ENCODE measurements around the gene METTL21C.

The METTL21C gene

DNA sequence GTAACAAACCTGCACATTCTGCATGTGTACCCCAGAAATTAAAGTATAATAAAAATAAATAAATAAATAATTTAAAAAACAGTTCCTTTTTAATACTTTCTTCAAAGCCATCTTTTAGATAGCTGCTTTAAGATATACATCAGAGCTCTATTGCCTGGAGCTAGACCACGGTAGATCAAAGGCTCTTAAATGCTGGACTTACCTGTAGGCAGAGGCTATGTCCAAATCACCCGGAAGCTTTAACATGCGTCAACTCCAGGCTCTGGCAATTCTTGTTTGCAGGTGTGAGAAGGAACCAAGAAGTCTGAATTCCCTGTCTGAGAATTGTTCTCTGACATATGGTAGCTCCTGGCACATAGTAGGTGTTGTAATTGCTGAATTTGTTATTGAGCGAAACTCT is 1.6 kb upstream of the METTL21C start:
- DNase-seq (no peak), ATAC-seq (ENCODE audit: insufficient read depth, low read depth) (no peak)
- Histone ChIP-seq H3K79me2 (ENCODE audit: insufficient read depth, low read length) (no peaks in the 10 kb centered on the region), H3K36me3 (ENCODE audit: insufficient read depth, low read length) (no peaks in the 10 kb centered on the region), H3K9me3 (ENCODE audit: insufficient read depth, low read length, severe bottlenecking) (no peaks in the 10 kb centered on the region), H3K4me2 (ENCODE audit: insufficient read depth, low read length) (no peak overlapping the region), H3K27me3 (ENCODE audit: insufficient read depth, low read length, poor library complexity) (peaks cover 23% of the 10 kb centered on the region), H2AFZ (ENCODE audit: low read depth, low read length) (no peak overlapping the region), H3K9ac (ENCODE audit: low read depth, low read length) (no peak overlapping the region), H3K4me3 (ENCODE audit: low read depth in 1 of 2, low read length in 2 of 2) (no peak overlapping the region), H4K20me1 (ENCODE audit: insufficient read depth, low read length) (no peaks in the 10 kb centered on the region), H3K4me1 (ENCODE audit: insufficient read depth, low read length) (no peaks in the 10 kb centered on the region), H3K27ac (ENCODE audit: low read length) (no peak overlapping the region)
- TF ChIP-seq EZH2 (IDR thresholded peaks at IDR 0.05; ENCODE audit: borderline replicate concordance, low read depth, low read length, severe bottlenecking), result no peak
- TF ChIP-seq, protein P1, sequence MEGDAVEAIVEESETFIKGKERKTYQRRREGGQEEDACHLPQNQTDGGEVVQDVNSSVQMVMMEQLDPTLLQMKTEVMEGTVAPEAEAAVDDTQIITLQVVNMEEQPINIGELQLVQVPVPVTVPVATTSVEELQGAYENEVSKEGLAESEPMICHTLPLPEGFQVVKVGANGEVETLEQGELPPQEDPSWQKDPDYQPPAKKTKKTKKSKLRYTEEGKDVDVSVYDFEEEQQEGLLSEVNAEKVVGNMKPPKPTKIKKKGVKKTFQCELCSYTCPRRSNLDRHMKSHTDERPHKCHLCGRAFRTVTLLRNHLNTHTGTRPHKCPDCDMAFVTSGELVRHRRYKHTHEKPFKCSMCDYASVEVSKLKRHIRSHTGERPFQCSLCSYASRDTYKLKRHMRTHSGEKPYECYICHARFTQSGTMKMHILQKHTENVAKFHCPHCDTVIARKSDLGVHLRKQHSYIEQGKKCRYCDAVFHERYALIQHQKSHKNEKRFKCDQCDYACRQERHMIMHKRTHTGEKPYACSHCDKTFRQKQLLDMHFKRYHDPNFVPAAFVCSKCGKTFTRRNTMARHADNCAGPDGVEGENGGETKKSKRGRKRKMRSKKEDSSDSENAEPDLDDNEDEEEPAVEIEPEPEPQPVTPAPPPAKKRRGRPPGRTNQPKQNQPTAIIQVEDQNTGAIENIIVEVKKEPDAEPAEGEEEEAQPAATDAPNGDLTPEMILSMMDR (IDR thresholded peaks at IDR 0.05; ENCODE audit: borderline replicate concordance, extremely low read depth, low read length, poor library complexity, severe bottlenecking), result no peak

DNA sequence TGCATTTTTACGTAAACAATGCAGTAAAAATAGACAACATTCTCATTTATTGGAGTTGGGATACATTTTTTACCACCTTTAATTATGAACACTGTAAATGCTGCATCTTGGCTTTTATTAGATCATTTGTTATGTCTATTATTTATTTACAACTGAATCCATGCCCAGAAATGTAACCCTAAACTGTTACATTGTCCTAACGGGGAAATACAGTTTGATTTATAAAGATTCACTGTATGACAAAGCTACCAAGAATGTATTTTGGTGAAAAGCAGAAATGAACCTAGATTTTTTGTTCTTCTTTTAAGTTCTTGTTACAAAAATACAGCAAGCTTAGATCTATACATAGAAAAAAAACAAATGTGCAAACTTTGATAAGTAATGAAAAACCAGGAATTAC is 1.1 kb downstream of the METTL21C start:
- no peaks in the 10 kb centered on the region for H3K79me2 ChIP-seq (ENCODE audit: insufficient read depth, low read length)
- no peaks in the 10 kb centered on the region for H3K36me3 ChIP-seq (ENCODE audit: insufficient read depth, low read length)
- DNase-seq (no peak), ATAC-seq (ENCODE audit: insufficient read depth, low read depth) (no peak)
- H2AFZ ChIP-seq (ENCODE audit: low read depth, low read length), result no peak overlapping the region
- H3K9ac ChIP-seq (ENCODE audit: low read depth, low read length), result no peak overlapping the region
- H3K4me1 ChIP-seq (ENCODE audit: insufficient read depth, low read length), result no peaks in the 10 kb centered on the region
- H3K4me2 ChIP-seq (ENCODE audit: insufficient read depth, low read length), result no peak overlapping the region
- H3K27ac ChIP-seq (ENCODE audit: low read length), result no peak overlapping the region
- no peak for TF ChIP-seq EZH2 (IDR thresholded peaks at IDR 0.05; ENCODE audit: borderline replicate concordance, low read depth, low read length, severe bottlenecking)
- TF ChIP-seq, protein P1 (IDR thresholded peaks at IDR 0.05; ENCODE audit: borderline replicate concordance, extremely low read depth, low read length, poor library complexity, severe bottlenecking), result no peak
- H3K9me3 ChIP-seq (ENCODE audit: insufficient read depth, low read length, severe bottlenecking), result no peaks in the 10 kb centered on the region
- peaks cover 23% of the 10 kb centered on the region for H3K27me3 ChIP-seq (ENCODE audit: insufficient read depth, low read length, poor library complexity)
- H4K20me1 ChIP-seq (ENCODE audit: insufficient read depth, low read length), result no peaks in the 10 kb centered on the region
- H3K4me3 ChIP-seq (ENCODE audit: low read depth in 1 of 2, low read length in 2 of 2), result no peak overlapping the region

DNA sequence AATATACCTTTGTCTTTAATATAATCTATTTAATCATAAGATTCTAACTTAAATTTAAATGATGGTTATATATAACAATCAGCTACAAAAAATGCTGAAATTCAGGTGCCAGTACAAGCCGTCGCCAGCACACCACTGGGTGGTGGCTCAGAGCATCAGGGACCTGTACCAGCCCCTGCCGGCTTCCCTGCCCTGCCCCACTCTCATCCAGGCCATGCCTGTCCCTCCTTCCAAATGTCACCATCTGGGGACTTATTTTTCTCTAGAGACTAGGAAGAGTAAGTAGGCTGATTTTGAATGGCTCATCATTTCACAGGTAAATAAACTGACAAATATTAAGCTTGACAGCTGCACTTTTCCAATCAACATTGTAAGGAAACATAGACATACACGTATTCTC is 1.6 kb downstream of the METTL21C start:
- Histone ChIP-seq H3K27ac (ENCODE audit: low read length) (no peak overlapping the region), H3K4me2 (ENCODE audit: insufficient read depth, low read length) (no peak overlapping the region), H3K27me3 (ENCODE audit: insufficient read depth, low read length, poor library complexity) (peaks cover 23% of the 10 kb centered on the region), H3K9ac (ENCODE audit: low read depth, low read length) (no peak overlapping the region), H3K4me1 (ENCODE audit: insufficient read depth, low read length) (no peaks in the 10 kb centered on the region), H3K79me2 (ENCODE audit: insufficient read depth, low read length) (no peaks in the 10 kb centered on the region), H2AFZ (ENCODE audit: low read depth, low read length) (no peak overlapping the region), H3K4me3 (ENCODE audit: low read depth in 1 of 2, low read length in 2 of 2) (no peak overlapping the region), H3K36me3 (ENCODE audit: insufficient read depth, low read length) (no peaks in the 10 kb centered on the region), H3K9me3 (ENCODE audit: insufficient read depth, low read length, severe bottlenecking) (no peaks in the 10 kb centered on the region), H4K20me1 (ENCODE audit: insufficient read depth, low read length) (no peaks in the 10 kb centered on the region)
- DNase-seq (no peak), ATAC-seq (ENCODE audit: insufficient read depth, low read depth) (no peak)
- TF ChIP-seq, protein P1 (IDR thresholded peaks at IDR 0.05; ENCODE audit: borderline replicate concordance, extremely low read depth, low read length, poor library complexity, severe bottlenecking), result no peak
- no peak for TF ChIP-seq EZH2 (IDR thresholded peaks at IDR 0.05; ENCODE audit: borderline replicate concordance, low read depth, low read length, severe bottlenecking)

DNA sequence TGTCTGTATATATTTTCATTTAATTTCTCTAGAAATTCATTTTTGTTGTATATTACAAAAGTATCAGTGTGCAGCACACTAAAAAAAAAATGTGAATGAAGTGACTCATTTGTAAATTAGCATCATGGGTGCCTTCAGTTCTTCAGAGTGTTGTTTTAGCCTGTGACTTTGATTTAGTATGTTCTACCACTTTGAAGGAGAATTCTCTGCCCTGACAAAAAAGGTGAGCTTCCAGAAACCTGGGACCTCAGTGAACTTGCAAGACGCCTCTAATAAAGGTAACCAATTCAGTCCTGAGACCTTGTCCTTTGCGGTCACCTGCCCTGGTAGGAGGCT is 2.4 kb downstream of the METTL21C start:
- no peaks in the 10 kb centered on the region for H3K9me3 ChIP-seq (ENCODE audit: insufficient read depth, low read length, severe bottlenecking)
- no peaks in the 10 kb centered on the region for H4K20me1 ChIP-seq (ENCODE audit: insufficient read depth, low read length)
- no peaks in the 10 kb centered on the region for H3K4me1 ChIP-seq (ENCODE audit: insufficient read depth, low read length)
- ATAC-seq (ENCODE audit: insufficient read depth, low read depth) (no peak), DNase-seq (no peak)
- H3K4me3 ChIP-seq (ENCODE audit: low read depth in 1 of 2, low read length in 2 of 2), result no peak overlapping the region
- no peaks in the 10 kb centered on the region for H3K36me3 ChIP-seq (ENCODE audit: insufficient read depth, low read length)
- no peaks in the 10 kb centered on the region for H3K79me2 ChIP-seq (ENCODE audit: insufficient read depth, low read length)
- H3K27ac ChIP-seq (ENCODE audit: low read length), result no peak overlapping the region
- no peak for TF ChIP-seq EZH2 (IDR thresholded peaks at IDR 0.05; ENCODE audit: borderline replicate concordance, low read depth, low read length, severe bottlenecking)
- TF ChIP-seq, protein P1 (IDR thresholded peaks at IDR 0.05; ENCODE audit: borderline replicate concordance, extremely low read depth, low read length, poor library complexity, severe bottlenecking), result no peak
- no peak overlapping the region for H2AFZ ChIP-seq (ENCODE audit: low read depth, low read length)
- H3K9ac ChIP-seq (ENCODE audit: low read depth, low read length), result no peak overlapping the region
- peaks cover 23% of the 10 kb centered on the region for H3K27me3 ChIP-seq (ENCODE audit: insufficient read depth, low read length, poor library complexity)
- H3K4me2 ChIP-seq (ENCODE audit: insufficient read depth, low read length), result no peak overlapping the region

Data from DND-41 (cell line).